GM19099 (cell line): Measurements from ENCODE around the gene MAN1A2.

ENCODE experiments used
- POLR2A ChIP-seq: IDR thresholded peaks from 3 replicates; pipeline ENCODE4 v1.6.1; 2011; ENCODE audit warnings: low read depth; ENCODE audit not compliant: insufficient read length; ENCODE audit errors: extremely low read depth

MAN1A2 gene

GRCh38 chr1:117375327-117375726 lies 8.1 kb downstream of the MAN1A2 start:
- TF ChIP-seq POLR2A, result no peak

GRCh38 chr1:117387060-117387633 lies 19.9 kb downstream of the MAN1A2 start:
- TF ChIP-seq POLR2A, result no peak

GRCh38 chr1:117388328-117388727 lies 21.1 kb downstream of the MAN1A2 start:
- no peak for TF ChIP-seq POLR2A

GRCh38 chr1:117389284-117389683 lies 22.0 kb downstream of the MAN1A2 start:
- TF ChIP-seq POLR2A, result no peak

- no peak for TF ChIP-seq POLR2A
Measured at GRCh38 chr1:117389779-117390178, 22.5 kb downstream of the MAN1A2 start.

DNA sequence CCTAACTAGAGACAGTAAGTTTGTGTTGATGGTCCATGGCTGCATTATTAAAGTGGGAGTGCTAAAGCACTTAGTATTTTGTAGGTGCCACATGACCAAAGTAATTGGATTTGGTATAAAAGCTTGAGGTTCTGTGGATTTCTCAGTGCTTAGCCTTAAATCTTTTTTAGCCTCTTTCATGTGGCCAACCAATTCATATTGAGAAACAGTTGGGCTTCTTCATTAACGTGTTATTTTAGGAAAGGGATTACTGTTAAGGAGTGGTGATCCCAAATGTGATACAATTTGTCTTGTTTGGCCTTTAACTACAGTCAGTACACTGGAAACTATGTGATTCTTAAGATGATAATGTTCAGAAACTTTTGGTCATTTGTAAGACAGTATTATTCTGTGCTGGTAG lies 25.5 kb downstream of the MAN1A2 start:
- no peak for TF ChIP-seq POLR2A

DNA sequence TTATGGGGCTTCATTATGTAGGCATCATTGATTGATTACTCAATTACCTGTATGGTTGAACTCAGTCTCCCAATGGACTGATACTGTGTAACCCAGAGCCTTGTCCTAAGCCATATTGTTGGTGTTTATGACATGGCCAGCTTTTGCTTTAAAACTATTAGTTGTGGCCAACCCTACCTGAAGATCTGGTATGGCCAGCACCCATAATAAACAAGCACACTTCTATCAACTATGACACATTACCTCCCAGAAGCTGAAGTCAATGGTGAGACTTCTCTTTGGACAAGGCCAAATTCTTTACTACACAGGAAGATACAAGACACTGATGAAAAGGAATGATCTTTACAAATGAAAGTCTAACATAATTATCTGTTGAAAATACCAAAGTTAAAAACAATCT lies 28.8 kb downstream of the MAN1A2 start:
- no peak for TF ChIP-seq POLR2A

- TF ChIP-seq POLR2A, result no peak
Measured at GRCh38 chr1:117396636-117397035, 29.4 kb downstream of the MAN1A2 start.

DNA sequence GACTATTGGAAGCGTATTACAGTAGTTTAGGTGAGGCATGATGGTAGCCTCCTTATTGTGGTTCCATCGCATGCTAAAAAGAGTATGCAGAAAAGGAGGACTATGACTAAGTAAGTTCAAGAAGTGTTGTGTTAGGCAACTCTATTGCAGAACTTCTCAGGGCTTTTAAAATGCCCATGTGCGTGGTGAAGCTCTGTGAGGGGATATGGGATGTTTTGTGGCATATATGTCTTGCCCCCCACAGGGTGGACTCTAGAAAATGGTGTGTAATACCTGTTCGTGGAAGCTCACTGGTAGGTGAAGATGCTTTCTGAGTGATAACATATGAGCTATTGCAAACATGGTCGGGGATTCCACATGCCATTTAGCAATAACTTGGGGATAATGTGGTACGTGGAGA lies 31.7 kb downstream of the MAN1A2 start:
- TF ChIP-seq POLR2A, result no peak

- TF ChIP-seq POLR2A, result no peak
Measured at GRCh38 chr1:117401761-117402160, 34.5 kb downstream of the MAN1A2 start.

- TF ChIP-seq POLR2A, result no peak
Measured at GRCh38 chr1:117403597-117403996, 36.3 kb downstream of the MAN1A2 start.

DNA sequence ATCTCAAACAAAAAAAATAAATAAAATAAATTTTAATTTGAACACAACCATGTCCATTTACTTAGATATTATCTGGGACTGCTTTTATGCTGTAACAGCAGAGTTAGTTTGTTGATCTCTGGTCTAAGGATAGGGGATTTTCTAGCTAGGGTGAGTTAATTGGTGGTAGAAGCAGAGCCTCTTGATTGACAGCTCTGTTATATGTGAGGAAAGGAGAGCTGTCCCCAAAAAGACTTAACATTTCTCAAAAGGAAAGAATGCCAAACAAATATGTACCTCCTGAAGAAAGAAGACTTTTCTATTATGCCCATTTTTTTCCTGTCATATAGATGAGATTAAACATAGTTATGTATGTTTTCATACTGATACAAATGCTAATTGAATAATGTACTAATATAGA lies 37.8 kb downstream of the MAN1A2 start:
- TF ChIP-seq POLR2A, result no peak

DNA sequence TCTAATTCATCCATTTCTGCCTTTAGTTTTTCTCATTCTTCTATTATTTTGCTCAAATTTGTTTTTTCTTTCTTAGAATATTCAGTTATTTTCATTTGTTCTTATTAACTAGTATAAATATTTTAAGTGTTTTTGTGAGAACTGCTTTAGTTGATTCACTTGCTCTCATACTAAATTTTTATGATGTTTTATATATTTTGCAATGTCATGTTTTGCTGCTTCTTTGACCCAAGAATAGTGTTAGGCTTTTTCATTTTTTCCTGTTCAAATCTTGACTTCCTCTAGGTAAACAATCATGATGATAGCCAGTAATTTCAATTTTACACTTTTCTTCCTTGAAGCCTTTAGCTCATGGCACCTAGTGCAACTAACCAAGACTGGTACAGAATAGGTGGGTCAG lies 45.2 kb downstream of the MAN1A2 start:
- no peak for TF ChIP-seq POLR2A

DNA sequence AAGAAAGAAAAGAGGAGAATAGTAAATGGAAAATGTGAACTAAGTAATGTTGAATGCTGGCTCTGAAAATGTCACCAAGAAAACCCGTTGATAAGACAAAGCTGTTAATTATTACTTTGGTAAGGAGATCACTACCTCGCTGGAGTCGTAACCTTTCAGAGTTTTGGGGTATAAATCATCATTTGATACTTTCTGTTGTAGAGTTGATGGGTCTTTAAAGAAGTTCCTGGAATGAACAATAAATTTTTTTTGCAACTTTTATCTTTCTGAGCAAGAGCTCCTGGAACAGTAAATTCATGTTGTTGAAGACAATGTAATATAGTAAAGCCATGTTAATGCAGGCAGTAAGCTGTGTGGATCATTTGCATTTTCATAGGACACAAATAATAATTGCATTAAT lies 46.2 kb downstream of the MAN1A2 start:
- TF ChIP-seq POLR2A, result no peak

DNA sequence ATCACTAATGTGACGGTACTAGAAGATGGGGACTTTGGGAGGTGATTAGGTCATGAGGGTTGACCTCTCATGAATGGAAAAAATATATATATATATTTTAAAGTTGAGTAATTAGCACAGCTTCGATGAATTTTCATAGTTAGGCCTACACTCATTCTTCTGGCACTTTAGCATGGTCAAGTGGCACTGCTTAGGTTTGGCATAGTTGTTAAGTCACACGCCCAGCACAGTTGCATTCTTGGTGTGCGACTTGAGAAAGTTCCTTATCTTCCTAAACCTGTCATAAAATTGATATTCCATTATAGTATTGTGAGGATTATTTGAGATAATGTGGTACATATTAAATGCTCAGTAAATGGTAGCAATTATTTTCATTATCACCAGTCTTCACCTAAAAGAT lies 47.7 kb downstream of the MAN1A2 start:
- TF ChIP-seq POLR2A, result no peak

DNA sequence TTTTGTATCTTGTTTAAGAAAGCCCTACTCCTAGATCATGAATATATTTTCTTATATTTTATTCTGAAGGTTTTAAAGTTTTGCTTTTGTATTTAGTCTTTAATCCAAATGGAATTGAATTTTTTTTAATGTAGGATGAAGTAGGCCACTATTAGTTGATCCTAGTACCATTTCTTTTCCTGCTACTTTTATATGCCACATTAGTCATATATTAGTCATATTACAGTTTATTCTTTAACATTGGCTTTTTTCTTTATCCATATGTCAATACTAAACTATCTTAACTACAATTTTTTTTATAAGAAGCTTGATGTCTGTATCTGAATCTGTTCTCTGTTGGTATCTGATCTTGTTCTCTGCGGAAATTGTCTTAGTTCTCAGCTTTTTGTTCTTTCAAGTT lies 48.8 kb downstream of the MAN1A2 start:
- TF ChIP-seq POLR2A, result no peak

DNA sequence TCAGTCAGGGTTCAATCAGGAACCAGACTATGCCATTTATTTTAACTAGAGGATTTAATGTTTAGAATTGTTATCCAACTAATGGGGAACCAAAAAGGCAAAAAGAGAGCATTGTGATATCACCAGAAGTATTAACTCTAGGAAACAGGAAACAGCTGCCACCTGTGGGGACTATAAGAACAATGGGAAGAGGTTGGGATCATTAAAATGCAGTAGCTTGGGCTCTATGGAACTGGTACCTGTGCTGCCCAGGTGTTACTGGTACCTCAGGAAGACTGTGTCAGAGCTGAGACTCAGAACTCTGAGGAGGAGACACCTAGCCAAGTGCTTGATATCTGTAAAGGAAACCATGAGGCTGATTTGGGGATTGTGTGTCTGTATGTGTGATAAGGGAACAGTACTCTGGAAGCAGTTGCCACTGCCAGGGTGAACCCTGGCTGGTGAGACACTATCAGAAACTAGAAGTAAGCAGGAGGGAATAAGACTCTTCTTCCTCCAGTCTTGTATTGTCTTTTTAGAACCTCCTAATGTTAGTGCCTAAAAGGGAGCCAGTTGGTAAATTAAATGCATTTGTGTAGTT lies 49.4 kb downstream of the MAN1A2 start:
- TF ChIP-seq POLR2A, result no peak
